UCSD-AML1 (cell line): ENCODE measurements around the gene TRMT2A.

Experiments used
- DNase-seq: peaks from one replicate; lab custom pipeline; 2025; ENCODE audit not compliant: unreplicated experiment; lab: John Stamatoyannopoulos, UW

The TRMT2A gene

GRCh38 chr22:20135806-20136602 is 19.0 kb upstream of the TRMT2A start:
- DNase-seq: no peak

DNA sequence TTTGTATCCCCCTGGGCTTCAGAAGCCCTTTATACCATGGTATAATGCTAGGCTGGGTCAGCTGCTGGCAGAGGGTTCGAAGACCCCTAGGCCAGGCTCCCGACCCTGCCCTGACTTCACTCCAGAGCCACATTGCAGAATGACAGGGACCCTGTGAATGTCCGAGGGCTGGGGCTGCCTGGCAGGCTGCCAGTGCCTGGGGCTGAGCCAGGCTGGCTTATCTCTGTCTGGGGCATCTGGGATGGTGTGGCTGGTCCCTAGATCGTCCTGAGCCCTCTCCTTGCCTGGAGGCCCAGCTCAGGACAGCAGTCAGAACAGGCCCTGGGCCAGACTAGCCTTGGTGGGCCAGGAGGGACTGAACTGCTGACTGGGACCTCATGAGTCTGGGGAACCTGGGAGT is 18.2 kb upstream of the TRMT2A start:
- DNase-seq: no peak

DNA sequence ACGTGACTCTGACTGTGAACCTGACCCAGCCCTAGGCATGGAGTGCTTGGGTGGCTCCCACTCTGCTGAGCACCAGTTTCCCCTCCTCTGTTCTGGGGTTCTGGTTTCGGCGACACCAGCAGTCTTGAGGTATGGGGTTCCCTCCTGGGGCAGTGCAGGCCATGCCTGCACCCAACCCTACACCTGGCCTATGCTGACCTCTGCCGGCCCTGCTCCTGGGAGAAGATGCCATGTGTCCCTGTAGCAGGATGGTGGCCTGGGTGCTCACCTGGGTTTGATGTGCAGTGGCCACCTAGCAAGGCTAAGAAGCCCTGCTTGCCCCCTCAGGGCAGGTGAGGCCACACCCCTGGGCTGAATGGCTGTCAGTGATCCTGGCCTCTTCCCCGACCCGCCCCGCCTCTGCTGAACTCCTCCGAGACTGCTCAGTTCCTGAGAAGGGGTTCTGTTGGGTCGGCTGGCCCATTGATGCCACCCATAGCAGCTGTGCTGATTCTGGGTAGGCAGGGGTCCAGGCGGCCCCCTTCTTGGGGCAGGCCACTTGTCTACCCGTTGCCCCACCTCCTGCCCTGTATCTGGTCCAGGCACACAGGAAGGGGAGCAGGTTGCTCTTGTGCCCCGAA is 17.0 kb upstream of the TRMT2A start:
- DNase-seq: no peak

GRCh38 chr22:20132686-20133246 is 15.7 kb upstream of the TRMT2A start:
- DNase-seq: no peak

DNA sequence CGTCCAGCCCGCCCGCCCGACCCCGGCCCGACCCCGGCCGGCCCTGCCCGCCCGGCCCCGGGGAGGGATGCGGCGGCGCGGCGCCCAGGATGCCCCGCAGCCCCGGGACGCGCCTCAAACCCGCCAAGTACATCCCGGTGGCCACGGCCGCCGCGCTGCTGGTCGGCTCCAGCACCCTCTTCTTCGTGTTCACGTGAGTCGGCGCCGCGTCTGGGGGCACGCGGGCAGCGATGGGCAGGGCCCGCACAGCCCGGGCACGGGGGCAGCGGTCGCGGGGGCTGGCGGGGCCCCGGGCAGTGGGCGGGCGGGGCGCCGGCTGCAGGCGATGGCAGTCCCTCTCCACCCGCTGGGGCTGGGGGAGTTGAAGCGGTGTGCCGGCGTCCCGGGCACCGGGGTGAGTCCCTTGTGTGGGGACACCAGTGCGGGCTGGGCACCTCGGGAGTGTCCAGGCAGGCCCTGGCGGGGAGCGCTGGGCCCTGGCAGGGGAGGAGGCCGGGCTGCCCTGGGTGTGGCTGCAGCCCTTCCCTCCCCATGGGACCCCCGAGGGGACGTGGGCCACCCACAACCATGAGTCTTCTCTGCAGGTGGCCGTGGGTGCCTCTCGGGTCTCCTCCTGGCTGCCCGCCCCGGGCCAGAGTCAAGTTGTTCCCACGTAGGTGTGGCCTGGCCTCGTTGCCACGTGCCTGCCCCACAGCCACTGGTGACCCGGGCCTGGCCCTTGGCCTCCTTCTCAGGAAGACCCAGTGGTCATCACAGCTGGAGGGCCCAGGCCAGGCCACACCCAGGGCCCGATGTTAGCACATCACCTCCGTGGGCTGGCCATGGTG is 15.0 kb upstream of the TRMT2A start:
- no peak for DNase-seq

GRCh38 chr22:20131597-20131858 is 14.5 kb upstream of the TRMT2A start, which contains the start of gene ZDHHC8:
ZDHHC8 (plus strand) TSS chr22:20131804; CDS start chr22:20131948, 144 bp downstream.
- peak; percentile 47 for DNase-seq

GRCh38 chr22:20130731-20131596 is 13.9 kb upstream of the TRMT2A start:
- peak; percentile 85 for DNase-seq

GRCh38 chr22:20130319-20130718 is 13.3 kb upstream of the TRMT2A start:
- DNase-seq: no peak

DNA sequence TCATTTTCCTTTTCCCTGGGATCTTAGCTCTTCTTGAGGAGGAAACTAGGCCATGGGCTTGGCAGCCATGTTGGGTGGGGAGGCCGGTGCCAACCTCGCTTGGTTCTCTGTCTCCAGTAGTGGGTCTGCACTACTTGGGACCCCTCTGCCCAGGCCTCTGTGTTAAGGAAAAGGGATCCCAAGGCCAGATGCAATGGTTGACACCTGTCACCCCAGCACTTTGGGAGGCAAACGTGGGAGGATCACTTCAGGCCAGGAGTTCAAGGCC is 12.7 kb upstream of the TRMT2A start:
- DNase-seq: no peak

- DNase-seq: peak; percentile 50
Measured at GRCh38 chr22:20128902-20129746, 12.1 kb upstream of the TRMT2A start.

DNA sequence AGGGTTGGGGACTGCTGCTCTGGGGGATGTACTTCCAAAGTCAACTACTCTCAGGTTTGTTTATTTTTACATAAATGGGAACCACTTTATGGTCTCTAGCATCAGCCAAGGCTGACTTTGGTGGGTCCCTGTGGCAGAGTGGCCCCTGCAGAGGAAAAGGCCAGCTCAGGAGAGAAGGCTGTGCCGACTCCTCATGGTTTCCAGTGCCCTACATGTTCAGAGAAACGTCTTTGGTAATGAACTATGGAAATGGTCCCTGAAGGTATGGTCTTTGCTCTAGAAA is 11.5 kb upstream of the TRMT2A start:
- DNase-seq: no peak

GRCh38 chr22:20127869-20128618 is 11.0 kb upstream of the TRMT2A start:
- DNase-seq: no peak

DNA sequence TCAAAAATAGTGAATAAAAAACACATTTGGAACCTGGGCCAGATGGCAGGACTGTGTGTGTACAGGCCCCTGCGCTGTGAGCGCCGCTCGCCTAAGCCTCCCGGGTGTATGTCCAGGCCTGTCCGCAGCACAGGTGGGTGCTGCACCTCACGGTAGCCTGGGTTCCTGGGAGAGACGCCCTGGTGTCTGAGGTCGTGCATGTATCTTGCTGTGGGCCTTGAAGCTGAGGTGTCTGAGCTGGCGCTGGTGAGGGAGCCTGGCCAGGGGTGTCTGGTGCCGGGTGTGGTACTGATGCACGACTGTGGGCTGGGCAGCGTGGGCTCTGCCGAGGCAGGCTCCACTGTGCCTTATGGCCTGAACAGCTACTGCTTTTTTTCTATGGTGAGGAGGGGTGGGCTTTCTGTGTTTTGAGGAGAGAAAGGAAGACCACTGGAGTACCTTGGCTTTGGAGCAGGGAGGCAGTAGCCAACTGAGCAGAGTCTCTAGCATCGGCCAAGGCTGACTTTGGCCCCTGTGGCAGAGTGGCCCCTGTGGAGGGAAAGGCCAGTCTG is 10.4 kb upstream of the TRMT2A start:
- DNase-seq: no peak

DNA sequence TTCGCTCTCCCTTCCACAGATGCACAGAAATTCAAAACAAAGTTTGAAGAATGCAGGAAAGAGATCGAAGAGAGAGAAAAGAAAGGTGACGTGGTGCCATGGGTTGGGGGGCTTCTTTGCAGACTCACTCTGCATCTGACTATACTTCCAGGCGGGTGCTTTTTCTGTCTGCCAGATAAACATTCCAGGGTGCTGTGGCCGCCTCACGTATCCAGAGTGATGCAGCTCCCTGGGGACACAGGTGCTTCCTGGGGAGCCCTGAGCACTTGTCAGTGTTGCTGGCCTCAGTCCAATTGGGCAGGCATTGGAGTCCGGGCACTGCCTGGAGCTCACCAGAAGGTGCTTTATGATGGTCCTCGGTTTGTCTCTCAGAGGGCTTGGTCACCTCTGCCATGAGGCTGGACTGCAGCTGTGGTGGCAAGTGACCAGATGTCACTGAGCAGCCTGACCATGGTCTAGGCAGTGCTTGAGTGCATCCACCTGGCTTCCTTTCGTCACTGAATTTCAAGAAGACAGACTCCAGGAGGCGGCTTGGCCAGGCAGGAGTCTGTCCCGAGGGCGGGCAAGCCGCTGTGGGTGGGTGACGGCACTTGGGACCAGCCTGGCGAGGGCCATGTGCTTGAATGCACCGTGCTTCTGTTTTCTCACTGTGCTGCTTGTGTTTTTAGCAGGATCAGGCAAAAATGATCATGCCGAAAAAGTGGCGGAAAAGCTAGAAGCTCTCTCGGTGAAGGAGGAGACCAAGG is 9.4 kb upstream of the TRMT2A start:
- DNase-seq: no peak

DNA sequence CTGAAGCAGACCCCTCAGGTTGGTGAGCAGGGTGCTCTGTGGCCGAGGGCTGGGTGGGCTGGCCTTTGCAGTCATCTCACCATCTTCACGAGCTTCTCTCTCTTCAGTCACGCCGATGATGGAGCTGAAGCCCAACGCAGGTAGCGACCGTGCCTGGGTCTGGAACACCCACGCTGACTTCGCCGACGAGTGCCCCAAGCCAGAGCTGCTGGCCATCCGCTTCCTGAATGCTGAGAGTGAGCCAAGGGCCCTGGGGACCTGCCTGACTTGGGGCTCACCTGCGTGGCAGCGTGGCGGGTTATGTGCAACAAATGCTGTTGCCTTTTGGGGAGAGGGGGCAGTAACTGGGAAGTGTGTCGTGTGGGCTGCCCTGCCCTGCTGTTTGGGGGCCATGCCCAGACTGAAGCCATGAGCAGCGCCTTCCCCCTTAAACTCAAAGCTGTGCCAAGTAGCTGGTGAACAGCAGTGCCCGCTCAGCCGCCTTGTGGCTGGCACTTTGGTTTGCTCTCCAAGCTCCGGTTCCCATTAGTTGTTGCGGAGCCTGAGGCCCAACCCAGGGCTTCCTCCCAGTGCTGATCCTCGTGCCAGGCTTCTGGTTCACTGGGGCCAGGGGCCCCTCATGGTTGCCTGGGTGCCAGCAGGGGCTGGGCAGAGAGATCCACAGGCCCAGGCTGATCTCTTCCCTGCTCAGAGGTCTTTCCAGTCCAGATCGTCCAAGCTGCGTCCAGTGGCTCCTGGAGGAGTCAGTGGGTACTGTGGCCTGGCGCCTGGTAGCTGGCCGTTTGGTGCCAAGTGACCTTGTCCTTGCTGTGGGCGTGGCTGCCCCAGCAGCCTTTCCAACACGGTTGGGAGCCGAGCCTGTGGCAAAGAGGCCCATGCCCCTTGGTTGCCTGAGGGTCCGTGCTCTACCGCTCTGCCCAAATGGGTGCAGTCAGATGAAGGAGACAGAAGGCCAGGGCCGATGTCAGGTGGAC is 8.5 kb upstream of the TRMT2A start:
- no peak for DNase-seq

DNA sequence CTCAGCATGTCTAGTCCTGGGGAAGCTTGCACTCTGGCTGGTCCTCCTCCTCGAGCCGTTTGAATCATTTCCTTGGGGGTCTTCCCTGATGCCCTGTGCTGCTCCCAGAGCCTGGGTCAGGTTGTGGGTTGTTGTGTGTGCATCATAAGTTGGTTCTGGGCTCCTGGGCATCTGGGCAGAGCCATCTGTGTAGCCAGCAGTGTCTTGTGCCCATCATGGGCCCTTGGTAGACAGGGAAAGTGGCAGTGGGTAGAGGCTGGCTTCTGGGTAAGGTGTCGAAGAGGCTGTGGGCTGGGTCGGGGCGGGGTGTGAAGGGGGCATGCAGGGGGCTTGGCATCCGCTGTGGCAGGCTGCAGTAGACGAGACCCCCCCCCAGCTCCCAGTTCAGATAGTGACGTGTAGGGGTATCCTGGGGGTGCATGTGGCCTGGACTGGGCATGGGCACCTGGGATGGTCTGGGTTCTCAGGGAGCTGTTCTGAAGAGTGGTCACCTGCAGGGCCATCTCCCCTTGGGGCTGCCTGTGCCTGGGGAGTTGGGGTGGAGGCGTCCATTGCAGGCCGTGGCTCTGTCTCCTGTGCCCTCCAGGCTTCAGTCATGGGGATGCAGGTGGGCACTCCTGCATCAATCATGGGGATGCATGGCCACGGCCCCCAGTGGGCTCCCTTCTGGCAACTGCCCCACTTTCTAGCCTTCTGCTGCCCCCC is 7.2 kb upstream of the TRMT2A start:
- DNase-seq: no peak
